Activated CD4-positive, alpha-beta T cell treated with anti-CD3 and anti-CD28 coated beads for 1 hour (primary cell): ENCODE results near the gene CCDC93.

Source experiments
- DNase-seq: peaks from one replicate; pipeline ENCODE4 v3.0.0-alpha.2; 2020

CCDC93 gene

DNA sequence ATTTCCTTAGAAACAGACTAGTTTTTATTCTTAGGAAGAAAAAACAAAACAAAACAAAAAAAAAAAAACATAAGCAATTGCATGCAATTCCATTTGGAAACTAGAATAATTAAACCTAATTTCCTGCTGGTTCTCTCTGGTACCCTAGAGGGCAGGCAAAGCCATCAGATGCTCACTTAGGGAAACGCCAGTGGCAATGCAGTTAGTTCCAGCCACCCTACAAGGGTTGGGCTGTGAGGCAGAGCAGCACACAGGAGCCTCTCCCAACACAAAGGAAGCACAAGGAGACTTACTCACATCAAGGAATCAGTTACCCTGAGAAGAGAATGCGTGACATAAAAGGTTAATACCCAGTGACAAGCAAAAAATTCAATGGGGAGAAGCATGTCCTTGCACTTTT lies 28.8 kb downstream of the CCDC93 start:
- DNase-seq = no peak

DNA sequence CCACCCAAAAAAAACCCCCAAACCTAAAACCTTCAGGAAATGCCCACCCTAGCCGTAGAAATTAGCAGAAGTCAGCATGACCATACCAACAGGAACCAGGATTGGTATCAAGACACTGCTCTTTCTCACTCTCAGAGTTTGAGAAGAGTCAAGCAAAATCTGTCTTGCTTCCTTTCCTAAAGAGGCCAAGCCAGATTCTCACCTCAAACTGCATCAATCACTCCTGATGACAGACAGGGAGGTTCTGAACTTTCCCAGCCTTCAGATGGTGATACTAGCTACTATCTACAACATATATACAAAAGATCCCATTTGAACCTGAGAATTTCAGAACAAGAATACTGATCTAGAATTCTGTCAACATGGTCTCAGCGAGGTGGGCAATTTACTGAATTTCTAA lies 29.7 kb downstream of the CCDC93 start:
- no peak for DNase-seq

DNA sequence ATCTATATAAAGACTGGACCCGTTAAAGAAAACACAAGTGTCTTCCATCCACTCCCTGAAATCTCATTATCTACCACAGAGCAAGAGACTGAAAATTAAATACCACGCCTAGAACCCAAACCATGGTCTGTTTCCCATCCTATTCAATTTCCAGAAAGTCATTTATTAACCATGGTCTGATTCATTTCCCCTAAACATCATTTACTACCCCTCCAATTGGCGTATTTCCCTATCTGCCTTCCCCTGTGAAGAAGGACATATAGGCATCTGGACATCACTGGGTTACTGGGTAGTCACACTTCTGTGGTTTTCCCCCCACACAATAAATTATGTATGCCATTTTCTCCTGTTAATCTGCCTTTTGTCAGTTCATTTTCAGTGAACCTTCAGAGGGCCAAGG lies 30.8 kb downstream of the CCDC93 start:
- no peak for DNase-seq

DNA sequence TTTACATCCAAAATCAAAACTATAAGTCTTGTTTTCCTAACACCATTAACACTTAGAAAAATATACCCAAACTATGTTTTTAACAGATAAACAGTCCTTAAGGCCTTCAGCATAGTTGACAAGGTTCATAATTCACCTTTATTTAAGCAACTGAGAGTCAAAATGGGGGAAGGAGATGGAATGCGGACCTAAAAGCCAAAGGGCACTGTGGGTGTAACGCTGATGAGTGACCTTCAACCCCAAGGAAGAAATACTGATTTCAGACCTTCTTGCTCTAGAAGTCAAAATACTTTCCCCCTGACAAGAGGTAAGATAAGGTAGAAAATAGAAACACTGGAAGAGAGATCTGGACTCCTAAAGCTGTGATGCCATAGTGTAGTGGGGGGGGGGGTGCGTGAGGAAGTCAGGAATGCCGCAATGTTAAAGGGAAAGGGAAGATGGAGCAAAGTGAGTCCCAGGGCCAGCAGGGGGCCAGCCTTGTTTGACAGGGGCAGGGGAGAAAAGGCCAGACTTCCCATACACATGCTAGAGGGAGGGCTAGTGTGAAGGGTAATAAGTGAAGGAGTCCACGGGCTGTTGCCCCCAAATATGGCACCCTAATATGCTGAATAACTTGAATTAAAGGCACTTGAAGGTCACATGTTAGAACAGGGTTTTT lies 31.4 kb downstream of the CCDC93 start:
- DNase-seq = no peak

DNA sequence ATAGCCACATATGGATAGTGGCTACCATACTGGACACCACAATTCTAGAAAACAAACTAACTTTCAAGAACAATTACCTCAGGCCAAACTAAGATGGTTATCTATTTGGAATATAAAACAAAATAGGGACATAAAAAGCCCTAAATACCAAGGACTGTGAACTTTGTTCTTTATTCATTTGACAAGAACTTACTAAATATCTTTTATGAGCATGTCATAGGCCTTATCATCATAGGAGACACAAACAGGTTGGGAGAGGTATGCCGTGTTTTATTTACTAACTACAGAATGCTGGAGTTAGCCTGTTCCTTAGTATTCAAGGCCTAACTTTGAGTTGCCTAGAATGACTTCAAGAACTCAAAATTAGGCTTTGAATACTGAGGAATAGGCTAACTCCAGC lies 32.1 kb downstream of the CCDC93 start:
- no peak for DNase-seq

DNA sequence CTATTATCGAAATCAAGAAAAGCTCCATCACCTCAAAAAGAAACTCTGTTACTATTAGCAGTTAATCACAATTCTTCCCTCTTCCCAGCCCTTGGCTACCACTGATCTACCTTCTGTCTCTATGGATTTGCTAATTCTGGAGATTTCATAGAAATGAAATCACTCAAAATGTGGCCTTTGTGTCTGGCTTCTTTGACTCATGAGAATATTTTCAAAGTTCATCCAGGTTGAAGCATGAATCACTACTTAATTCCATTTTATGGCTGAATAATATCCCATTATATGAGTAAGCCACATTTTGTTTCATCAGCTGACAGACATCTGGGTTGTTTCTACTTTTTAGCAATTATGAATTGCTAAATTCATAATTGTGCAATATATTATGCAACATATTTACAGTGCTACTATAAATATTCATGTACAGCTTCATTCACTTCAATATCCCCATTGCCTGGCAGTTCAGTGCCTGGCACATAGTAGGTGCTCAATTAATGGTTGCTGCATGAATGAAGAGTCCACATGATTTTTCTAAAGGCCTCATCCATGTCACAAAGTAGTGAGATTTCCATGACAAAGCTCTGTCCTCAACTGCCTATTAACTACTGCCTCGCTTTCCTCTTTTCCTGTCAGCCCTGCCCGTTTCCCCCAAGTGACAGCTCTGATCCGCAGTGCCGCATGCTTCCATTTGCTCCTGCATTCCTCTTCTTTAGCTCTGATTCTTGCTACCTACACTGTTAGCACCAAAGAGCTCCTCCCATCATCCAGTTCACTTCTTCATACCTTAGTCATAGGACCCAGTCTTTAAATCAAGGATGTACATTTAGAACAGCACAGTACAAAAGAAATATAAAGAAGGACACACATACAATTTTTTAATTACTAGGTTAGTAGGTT lies 32.8 kb downstream of the CCDC93 start:
- DNase-seq = no peak

DNA sequence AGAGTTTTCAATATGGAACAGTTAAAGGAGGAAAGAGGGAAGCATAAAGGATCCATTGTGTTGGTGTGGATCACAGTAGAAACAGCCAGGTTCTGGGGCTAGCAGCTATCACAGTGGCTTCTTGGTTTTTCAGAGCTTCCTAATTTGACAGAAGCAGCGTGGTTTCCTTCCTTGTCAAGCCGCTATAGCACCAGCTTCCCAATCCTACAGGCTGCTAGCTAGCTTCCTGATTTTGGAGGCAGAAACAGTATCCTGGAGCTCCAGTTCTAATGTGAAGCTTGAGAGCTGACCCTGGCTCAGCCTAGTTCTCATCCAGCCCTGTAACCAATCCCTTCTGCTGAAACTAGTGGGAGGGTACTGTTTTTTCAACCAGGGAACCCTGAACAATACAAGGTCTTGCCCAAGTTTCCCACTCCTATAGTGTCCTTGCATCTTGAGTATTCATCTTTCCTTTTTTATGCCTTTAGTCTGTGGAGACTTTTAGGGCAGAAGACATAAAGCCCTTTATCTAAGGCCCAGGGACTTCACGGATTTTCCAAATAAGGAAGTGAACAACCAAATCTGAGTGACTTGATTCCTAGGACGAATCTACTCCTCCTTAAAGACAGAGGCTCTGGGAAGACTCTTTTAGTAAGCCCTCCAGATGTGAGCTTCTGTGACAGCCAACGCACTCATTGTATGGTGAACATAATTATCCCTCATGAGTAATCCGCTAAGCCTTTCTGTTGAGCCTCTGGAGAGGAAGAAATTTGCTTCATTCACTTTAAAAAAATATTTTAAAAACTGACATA lies 33.8 kb downstream of the CCDC93 start:
- DNase-seq = no peak

DNA sequence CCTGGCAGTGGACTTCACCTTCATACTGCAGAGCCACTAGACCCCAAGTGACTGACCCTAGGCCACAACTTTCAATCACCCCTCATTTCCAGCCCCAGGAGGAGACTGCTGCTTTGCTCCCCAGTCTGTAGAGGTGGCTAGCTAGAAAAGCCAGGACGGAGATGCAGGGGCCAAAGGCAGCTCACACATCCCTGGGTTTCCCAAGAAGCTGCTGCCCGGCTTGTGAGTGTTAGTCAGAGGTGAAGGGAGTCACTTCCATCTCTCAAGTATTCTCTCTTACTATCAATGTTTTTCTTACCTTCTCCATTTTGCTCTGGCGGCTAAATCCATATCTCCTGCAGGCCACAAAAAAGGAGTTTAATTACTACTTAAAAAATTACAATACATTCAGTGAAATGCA lies 36.2 kb downstream of the CCDC93 start:
- no peak for DNase-seq

DNA sequence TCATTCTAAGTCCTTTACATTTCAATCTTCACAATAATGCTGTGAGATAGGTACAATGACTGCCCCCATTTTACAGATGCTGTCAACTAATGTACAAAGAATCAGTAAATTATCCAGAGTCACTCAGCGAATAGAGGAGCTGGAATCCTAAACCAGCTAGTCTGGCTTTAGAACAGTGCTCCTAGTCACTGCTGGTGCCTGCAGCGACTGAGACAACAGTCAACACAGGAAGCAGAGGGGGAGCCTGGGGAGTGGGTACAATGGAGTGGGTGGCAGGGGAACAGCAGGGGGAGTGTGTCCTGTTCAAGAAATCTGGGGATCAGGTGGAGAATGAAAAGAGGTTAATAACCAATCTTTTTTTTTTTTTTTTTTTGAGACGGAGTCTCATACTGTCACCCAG lies 37.3 kb downstream of the CCDC93 start:
- DNase-seq = no peak

DNA sequence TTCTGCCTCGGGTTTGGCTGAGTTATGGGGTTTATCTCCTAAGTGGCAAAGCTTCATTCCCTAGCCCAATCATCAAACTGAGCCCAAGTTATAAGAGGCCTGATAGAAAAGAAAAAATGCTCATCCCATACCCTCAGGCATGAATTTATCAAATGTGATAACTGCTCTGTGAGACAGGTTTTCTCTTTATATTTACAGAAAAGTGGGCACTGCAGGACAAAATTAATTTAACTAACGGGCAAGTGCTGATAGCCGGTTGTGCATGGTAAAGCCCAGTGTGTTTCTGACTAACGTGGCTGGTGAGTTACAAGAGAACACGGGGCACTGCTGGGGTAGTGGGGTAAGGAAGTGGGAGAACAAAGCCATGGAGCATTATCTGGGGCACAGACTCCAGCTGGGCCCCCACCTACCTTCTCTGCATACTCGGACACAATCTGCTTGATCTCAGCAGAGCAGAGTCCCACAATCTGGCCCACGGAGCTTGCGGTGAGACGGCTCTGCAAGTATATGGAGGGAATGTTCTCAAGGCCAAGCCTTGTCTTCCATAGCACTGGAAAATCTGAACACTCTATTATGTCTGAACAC lies 40.3 kb downstream of the CCDC93 start:
- DNase-seq = no peak

DNA sequence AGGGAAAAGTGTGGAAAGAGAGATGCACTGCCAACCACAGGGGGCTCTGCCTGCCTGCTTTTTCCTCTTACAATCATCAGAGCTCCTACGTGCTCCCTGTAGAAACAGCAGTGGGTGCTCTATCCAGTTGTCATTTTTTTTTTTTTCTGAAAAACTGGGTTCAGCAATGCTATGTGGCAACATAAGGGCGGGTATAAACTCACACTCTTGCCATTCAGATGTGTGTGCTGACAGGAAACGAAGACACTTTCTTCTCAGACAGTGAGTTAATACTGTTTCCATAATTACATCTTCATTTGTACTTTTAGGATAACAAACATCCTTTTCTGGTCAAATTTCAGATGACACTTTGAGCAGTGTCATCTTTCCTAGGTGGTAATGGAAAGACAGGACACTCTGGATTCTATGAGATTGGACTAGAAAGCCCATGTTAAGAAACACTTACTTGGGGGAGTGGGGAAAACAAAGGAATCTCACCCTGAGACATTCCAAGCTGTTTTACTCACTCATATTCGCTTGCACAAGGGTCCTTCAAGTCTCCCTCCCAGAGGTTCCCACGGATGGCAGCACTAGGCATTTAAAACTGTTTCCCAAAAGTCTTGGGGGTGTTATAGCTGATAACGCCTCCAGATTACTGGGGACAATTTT lies 41.3 kb downstream of the CCDC93 start:
- no peak for DNase-seq

DNA sequence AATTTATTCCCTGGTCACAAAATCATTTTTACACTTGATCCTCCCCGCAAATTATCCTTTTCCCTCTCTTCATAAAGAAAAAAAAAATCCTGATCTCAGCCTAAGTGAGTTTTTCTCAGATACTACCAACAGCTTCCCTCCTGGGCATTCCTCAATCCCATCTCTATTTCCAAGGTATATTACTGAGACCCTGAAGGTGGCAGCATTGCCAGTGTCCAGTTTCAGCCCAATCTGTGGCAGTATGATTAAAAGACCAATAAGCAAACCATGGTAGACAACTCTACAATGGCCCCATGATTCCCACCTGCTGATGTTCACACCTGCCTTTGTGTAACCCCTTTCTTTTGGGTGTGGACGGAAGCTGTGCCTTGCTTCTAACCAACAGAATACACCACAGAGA lies 45.1 kb downstream of the CCDC93 start:
- no peak for DNase-seq

DNA sequence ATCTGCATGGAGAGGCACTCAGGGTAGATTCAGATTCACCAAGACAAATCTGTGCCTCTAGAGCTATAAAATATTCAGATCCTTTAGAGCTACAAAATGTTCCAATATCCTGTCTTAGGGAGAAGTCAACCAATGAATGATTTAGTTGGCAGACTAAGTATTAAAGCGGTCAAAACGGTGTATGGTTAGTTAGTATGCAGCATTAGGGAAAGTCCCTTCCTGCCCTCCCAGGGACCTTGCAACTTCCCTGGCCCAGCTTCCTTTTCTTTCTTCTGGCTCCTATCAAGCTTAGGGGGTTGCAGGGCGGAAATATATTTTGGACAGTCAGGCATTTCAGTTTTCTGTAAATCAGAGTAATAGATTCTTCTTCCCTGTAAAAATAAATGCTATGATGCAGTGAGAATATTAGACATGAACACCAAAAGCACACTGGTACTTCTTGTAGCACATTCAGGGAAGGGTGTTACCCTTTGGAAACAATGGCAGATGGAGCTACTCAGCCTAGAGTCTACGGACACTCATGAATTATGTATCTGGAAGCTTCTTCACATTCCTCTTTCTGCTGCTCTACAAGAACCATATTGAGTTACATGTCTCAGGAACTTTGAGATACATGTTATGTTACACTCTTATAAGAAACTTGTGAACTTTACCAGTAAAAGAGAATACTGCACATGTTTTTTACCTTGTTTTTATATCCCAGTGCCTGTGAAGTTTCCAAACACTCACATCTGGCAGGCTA lies 45.7 kb downstream of the CCDC93 start:
- DNase-seq = no peak

DNA sequence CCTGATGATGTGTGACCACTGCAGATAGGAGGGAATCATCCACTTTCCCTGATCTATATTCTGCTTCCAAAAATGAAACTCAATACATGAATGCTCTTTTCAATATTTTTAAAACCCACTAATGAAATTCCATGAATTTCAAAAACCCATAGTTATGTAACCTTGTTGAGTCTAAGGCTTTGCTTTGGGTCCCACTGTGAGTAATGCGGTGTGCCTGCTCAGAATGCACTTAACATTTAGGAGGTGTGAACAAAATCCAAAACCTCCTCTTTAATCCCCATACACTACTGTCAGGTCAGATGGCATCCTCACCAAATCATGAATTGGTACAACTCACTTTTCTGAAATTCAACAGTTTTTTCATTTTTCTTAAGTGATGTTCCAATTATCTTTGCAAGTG lies 50.4 kb downstream of the CCDC93 start:
- DNase-seq = no peak

DNA sequence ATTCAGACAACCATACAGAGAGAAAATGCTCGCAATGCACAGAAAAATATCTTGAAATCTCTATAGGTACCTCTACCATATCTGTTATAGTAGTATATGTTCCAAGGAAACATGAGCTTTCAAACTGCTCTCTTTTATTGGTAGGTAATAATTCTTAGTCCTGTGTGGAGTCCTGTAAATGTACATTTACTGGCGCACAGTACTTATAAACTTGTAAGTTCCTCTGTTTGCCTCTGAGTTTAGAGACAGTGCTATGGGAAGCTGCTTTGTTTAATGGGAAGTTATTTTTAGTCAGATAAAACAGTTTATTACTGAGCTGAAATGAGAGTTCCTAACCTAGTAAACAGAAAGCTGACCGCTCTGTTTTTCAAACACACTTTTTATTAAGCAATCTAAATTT lies 52.7 kb downstream of the CCDC93 start:
- no peak for DNase-seq

DNA sequence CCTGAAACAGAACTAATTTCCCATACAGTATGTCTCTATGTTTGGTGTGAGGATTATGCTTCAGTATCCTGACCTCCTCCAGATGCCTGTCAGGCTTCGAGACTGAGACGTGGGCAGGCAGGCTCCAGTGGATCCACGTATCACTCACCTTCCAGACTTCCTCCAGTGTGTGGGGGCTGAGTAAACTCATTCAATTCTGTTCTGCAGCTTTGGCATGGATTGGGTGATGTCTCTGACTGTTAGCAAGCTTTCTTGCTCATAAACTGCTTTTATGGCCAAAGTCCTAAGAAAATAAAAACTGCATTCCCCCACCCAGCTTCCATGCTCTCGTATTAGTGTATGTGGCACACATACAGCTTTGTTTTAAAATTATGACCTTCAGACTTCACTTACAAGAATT lies 53.6 kb downstream of the CCDC93 start:
- no peak for DNase-seq

DNA sequence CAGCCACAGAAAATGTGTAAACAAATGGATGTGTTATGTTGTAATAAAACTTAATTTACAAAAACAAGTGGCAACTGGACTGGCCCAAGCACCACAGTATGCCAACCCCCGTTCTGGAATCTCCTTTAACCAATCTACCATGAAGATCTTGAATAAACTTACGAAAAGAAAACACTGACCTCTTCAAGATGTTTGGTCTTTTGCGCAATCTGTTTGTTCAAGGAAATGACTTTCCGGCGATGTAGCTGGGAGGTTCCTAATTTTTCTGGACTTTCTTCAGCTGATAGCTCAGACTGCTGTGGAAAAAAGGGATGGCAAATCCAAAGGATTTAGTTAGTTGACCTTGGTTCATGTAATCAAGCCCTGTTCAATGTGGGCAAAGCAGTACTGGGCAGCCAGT lies 55.7 kb downstream of the CCDC93 start:
- no peak for DNase-seq

DNA sequence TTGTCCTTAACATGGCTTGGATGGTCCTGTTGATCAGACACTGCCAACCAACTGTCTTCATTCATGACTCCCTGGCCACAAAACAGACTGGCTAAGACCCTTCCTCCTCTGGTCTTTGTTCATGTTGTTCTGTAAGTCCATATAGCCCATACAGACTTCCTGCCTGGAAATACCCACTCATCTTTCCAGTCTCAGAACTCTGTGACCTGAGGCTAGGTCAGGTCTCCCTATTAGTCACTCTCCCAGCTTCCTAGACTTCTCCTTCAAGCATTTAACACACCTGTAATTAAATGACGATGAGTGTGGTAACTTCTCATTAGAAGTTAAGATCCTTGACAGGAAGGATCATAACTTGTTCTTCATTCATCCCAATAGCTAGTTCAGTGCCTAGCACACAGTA lies 56.3 kb downstream of the CCDC93 start:
- DNase-seq = no peak

DNA sequence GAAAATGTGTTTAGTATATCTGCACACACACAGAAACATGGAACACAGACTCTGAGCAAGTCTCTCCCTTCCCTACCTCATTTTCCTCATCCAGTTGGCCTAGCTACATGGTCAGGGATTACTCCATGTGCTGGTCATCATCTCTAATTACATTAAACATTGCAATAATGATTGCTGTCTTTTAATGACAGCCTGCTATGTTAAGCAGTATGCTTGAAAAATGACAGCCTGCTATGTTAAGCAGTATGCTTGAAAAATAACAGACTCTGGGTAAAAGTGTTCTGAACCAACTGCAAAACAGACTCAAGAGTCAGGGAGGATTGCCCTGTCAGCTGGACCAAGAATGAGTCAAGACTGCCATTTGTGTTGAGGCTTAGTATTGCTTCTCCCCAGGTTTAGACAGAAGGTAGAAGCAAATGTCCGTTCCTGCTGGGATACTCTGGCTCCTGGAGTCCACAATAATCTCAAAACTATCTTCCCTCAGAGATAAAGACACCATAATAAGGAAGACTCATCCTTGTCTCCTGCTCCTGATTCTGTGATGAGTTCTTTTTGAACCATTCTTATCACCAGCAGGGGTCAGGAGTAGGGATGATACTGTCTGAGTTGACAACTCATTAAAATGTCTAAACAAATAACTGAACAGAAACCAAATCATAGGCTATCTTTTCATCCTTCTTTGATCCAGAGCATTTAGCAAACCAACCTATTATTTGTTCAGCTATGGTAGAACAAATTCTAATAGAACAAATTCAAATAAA lies 57.7 kb downstream of the CCDC93 start:
- DNase-seq = no peak

DNA sequence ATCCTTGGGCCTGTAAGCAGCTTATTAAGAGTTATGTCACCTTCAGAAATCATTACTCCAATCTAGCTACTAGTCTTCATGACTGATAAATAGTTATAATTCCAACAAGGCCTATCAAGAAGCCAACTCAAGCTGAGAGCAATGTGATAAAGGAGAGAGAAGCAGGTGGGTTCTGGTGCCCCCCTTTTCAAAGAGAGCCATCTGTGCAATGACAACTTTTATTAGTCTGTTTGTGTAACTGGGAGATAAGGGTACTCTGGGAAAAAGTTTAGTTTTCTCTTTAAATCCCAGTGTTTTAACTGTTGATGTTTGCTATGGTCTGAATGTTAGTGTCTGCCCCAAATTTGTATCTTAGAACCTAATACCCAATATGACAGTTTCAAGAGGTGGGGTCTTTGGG lies 60.6 kb downstream of the CCDC93 start:
- DNase-seq = no peak

DNA sequence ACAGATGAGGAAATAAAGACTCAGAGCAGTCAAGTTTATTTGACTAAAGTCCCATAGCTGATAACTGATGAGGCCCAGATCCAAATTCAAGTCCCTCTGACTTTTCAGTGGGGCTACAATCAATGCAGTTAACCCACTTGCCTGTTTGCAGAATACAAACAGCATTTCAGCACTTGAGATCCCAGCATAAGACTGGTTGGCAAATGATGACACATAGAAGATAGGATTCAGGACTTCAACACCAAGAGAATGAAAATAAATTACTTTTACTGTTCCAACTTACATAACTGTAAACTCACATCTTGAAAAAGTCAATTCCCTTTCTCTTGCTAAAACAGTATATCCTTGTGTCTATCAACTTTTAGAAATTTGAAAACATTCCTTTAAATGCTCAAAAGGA lies 61.2 kb downstream of the CCDC93 start:
- no peak for DNase-seq
